GM19468 (cell line): ENCODE measurements around the gene GUCY2D.

Experiments used
- ATAC-seq: cut with Tn5 transposase; IDR thresholded peaks from one replicate; pipeline ENCODE4 v1.9.1; 2021; ENCODE audit warnings: mild to moderate bottlenecking, moderate library complexity, moderate number of reproducible peaks; ENCODE audit not compliant: unreplicated experiment; ENCODE audit errors: extremely low read depth

Gene GUCY2D

DNA sequence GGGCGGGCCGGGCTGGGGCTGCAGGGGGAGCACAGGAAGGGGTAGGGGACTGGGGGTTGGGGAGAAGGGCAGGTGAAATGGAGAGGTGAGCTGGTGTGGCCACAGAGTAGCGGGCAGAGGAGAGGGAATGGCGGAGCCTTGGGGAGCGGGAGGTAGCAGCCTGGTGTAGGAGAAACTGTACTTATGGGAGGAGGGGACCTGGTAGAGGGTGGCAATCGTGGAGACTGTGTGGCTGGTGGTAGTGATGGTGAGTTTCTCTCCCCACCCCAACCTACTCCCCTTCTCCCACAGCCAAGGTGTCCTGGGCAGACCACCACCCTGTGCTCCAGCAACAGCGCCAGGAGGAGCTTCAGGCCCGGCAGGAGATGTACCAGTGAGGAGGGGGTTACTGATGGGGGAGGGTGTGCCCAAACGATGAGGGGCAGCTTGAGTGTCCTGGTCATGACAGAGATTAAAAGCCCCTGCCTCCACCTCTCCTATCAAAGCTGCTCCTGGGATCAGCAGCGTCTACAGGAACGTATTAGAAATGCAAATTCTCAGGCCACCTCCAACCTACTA, 37.3 kb downstream of the GUCY2D start:
- no peak for ATAC-seq

DNA sequence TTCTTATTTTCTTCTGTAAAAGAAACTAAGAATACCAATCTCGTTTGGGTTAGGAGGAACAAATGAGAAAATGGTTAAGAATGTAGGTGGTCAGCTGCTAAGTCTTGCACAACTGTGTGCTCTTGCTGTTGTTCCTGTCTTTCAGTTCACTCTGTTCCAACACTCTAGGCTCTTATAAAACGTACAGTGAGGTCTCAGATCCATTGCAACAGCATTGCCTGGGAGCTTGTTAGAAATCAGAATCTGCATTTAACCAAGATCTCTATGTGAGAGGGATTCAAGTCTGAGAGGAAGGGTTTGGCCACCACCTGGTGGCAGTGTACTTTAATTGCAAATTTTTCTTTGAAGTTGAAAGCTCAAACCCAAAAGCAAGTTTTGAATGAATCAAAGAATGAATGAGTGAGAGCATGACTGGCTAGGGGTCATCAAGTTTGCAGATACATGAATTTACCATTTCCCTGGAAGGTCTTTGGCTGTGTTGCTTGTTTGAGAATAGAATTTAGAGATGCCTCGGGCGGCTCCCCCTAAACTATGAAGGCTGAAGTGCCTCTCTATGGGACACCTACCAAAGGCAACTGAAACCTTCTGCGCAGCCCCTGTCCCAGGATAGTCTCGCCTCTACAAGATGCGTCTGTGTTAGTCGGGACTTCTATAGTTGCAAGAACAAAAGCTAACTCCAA, 39.0 kb downstream of the GUCY2D start:
- no peak for ATAC-seq

DNA sequence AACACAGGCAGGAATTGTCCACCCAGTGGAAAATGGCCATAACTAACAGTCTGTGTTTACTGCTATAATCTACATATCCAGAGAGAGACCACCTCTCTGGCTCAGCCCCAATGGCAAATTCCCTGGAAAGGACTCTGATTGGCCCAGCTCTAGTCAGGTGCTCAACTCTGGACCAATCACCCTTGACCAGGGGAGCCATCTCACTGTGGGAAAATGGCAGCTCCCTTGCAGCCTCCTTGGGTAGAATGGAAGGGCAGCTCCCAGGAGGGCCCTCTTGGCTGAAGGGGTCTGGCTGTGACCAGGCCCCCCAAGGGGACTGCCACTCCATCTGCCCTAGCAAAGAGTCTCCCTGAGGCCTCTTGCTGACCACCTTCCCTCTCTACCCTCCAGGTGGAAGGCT, 39.6 kb downstream of the GUCY2D start:
- ATAC-seq, result no peak

DNA sequence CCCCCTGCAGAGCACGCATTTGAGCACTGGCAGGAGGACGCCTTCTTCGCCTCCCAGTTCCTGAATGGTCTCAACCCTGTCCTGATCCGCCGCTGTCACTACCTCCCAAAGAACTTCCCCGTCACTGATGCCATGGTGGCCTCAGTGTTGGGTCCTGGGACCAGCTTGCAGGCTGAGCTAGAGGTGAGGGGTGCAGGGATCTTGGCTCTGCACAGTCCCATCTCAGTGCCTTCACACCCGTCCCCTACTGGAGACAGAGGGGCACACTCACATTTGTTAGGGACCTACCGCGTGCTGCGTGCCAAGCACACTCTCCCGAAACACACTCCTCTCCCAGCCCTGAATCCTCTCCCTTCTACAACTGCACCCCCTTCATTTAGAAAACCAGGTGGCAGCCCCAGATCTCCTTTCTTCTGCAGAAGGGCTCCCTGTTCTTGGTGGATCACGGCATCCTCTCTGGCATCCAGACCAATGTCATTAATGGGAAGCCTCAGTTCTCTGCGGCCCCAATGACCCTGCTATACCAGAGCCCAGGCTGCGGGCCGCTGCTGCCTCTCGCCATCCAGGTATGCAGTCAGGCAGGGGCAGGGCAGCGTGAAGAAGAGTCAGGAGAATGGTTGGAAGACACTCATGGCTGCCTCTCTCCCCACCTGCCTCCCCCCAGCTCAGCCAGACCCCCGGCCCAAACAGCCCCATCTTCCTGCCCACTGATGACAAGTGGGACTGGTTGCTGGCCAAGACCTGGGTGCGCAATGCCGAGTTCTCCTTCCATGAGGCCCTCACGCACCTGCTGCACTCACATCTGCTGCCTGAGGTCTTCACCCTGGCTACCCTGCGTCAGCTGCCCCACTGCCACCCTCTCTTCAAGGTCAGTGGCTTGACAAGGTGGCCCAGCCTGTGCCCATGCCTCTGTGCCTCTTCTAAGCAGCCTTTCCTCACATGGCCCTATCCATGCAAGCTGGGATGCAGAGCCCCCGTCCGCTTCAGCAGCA, 42.7 kb downstream of the GUCY2D start:
- no peak for ATAC-seq

DNA sequence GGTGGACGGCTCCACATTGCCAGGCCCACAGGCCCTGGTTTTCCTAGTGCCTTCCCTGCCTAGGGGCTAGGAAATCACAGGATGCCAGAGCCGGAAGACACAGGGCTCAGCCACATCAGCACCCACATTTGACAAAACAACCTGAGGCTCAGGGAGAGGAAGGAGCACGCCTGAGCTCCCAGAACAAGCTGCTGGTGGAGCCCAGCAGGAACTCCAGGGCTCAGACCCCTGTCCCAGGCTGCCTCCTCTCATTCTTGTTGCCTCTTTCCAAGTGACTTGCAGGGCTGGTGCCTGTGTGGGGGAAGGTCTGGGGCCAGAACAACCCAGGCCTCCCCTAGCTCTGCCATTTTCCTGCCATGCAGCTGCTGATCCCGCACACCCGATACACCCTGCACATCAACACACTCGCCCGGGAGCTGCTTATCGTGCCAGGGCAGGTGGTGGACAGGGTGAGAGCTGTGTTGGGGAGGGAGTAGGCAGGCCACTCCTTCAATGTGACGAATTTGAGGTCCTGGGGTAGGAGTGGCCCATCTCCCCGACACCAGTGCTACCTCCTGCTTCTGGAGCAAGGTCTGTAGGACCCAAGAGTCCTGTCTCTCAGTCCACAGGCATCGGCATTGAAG, 44.0 kb downstream of the GUCY2D start:
- no peak for ATAC-seq

DNA sequence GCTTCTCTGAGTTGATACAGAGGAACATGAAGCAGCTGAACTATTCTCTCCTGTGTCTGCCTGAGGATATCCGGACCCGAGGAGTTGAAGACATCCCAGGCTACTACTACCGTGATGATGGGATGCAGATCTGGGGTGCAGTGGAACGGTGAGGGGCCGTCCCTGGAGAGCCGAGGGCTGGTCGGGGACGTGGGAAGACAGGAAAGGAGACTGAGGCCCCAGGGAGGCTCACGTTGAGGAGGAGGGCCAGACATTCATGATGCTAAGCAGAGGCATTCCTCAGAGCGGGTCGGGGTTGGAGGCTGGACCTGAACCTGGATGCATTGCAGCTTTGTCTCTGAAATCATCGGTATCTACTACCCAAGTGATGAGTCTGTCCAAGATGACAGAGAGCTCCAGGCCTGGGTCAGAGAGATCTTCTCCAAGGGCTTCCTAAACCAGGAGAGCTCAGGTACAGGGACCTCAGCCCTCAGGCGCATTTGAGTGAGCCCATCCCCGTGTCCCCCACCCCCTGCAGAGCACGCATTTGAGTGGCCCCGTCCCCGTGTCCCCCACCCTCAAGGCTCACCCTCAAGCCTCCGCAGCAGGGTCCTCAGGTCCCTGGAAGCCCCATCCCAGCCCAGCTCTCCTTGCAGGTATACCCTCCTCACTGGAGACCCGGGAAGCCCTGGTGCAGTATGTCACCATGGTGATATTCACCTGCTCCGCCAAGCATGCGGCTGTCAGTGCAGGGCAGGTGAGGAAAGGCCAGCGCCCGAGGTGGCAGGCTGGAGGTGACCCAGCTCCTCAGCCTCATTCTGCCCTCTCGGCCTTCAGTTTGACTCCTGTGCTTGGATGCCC, 44.7 kb downstream of the GUCY2D start:
- ATAC-seq, result no peak

DNA sequence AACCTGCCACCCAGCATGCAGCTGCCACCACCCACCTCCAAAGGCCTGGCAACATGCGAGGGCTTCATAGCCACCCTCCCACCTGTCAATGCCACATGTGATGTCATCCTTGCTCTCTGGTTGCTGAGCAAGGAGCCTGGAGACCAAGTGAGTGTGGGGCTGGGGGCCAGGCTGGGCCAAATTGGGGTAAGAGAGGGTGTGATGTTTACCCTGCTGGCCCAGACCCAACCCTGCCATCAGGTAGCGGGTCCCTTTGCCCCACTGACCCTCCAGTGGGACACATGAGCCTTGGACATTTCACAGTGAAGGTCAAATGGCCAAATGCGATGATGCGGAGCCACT, 45.3 kb downstream of the GUCY2D start:
- no peak for ATAC-seq

DNA sequence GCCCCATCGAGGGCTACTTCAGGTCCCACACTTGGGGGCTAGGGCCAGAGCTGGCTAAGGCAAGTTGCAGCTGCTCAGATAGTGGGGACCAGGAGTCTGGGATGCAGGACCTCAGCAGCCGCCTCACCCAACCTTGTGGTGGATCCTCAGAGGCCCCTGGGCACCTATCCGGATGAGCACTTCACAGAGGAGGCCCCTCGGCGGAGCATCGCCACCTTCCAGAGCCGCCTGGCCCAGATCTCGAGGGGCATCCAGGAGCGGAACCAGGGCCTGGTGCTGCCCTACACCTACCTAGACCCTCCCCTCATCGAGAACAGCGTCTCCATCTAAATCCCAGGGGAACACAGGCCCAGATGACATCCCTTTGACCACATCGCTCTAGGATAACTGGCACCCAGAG, 45.8 kb downstream of the GUCY2D start:
- ATAC-seq, result no peak

DNA sequence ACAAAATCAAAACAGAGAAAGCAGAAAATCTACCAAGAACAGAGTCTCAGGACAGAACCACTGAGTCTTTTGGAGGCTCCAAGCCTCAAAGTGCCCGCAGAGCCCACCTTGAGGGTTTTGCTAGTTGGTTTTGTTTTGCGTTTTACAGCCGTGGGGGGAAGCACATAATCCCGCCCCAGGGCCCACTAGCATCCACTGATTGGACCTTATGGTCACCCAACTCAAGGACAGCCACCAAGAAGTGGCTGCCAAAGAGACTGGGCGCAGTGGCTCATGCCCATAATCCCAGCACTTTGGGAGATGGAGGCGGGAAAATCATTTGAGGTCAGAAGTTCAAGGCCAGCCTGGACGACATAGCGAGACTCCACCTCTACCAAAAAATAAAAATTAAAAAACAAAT, 46.3 kb downstream of the GUCY2D start:
- no peak for ATAC-seq

DNA sequence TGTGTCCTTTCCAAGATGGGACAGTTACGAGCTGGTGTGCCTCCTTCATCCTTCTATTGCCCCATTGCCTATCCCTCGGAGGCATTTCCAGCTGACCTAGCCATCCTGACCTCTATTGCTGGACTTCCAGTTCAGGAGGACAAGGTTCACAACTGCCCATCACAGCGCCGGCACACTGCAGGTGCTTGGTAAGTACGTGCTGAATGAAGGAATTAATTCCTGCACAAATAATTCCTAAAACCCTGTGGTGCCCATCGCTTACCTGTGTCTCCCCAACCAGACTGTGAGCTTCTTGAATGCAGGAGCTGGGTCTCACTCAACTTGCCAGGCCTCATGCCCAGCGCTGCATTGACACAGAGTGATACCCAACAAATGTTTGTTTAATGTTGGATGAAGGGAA, 49.4 kb downstream of the GUCY2D start:
- ATAC-seq, result no peak

DNA sequence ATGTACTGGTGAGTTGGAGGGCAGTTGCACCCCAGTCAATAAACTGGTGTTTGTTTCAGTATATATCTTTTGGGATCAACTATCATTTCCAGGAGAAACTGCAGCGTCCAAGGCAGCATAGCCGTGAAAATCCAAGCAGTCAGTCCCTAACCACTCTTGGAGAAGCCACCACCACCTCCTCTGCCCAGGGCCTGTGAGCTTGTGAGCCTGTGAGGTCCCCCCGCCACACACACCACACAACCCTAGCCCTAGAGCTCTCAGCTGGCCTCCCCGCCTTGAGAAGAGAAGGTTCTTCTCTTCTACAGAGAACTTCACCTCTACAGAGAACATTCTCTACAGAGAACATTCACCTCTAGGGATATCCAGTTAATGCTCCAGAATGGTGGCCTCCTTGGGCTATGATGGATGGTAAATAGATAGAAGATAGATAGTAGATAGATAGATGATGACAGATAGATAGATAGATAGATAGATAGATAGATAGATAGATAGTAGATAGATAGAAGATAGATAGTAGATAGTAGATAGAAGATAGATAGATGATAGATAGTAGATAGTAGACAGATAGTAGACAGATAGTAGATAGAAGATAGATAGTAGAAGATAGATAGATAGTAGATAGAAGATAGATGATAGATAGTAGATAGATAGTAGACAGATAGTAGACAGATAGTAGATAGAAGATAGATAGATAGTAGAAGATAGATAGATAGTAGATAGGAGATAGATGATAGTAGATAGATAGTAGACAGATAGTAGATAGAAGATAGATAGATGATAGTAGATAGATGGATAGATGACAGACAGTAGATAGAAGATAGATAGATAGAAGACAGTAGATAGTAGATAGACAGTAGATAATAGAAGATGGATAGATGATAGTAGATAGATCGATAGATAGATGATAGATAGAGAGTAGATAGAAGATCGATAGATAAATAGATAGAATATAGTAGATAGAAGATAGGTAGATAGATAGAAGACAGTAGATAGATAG, 50.1 kb downstream of the GUCY2D start:
- ATAC-seq, result no peak

DNA sequence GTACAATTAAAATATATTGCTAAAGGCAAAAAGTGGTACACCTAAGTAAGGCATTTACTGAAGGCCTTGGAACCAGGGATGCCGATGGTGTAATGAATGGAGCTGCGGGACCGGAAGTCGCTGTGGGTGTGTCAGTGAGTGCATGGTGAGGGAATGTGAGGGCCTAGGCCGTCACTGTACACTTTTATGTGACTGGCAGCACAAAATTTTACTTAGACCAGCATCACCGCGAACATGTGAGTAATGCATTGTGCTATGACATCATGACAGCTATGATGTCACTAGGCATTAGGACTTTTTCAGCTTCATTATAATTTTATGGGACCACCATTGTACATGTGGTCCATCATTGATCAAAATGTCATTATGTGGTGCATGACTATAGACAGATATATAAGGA, 51.2 kb downstream of the GUCY2D start:
- ATAC-seq, result no peak

DNA sequence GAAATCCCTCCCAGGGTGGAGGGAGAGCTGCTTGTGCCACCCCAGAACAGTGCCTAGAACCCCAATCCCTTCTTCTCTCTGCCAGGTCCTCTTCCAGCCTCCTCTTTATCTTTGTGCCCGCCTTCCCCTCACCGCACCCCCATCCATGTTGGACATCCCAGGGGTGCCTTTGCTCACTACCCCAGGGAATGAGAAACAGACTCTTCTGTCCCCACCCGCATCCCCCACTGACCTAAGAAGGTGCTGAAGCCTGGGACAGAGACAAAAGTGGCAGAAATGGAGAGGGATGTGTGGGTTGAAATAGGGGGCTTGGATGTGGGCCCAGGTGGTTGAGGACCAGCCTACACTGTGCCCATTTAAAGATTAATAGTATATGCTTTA, 53.4 kb downstream of the GUCY2D start:
- ATAC-seq, result no peak

DNA sequence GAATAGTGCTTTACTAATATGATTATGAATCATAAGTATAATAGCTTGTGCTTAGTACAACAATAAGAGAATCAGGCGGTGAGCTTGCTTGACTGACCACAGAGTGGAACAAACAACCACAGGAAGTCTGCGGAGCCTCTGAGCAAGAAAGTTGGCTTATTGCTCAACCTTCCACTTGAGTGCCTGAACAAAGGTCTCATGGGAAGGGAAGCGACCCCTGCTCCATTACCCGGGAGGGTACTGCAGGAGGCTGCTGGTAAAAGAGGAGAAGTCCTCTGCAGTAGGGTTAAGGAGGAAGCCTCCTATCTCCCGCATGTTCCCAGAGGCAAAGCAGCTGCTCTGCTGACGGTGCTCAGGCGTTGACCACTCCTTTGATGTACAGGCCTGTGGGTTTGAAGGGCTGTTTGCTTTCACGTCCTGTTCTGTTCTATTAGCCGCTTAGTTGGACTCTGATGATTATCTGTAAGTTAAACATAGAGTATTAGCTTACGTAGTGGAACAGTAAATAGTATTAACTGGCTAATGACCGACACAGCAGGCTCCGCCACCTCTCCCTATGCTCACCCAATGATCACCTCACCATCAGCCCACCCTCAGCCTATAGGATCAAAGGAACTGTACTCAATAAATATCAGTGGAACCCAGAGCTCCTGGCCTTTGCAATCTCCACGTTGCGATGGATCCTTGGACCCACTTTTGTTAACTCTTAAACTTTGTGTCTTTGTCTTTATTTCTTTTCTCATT, 54.0 kb downstream of the GUCY2D start:
- ATAC-seq, result peak; percentile 50

DNA sequence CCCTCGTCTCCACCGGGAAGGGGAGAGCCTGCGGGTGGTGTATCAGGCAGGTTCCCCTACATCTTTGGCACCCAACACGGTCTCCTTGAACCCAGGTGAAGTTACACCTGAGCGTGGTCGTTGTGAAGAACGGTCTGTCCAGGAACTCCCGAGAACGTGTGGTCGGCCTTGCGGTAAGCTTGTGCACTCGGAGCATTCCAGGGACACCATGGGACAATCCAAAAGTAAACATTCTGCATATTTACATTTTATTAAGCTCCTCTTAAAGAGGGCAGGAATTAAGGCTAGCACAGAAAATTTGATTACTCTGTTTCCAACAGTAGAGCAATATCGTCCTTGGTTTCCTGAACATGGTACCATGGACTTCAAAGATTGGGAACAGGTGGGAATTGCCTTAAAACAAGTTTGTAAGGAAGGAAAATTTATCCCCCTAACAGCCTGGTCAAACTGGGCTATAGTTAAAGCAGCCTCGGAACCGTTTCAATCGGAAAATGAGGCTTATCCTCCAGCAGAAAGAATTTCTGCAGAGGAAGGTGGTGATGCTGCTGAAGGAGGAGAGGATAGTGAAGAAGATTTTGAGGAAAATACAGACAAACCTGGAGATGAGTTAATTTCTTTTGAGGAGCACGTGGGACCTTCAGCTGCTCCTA, 54.7 kb downstream of the GUCY2D start:
- no peak for ATAC-seq

DNA sequence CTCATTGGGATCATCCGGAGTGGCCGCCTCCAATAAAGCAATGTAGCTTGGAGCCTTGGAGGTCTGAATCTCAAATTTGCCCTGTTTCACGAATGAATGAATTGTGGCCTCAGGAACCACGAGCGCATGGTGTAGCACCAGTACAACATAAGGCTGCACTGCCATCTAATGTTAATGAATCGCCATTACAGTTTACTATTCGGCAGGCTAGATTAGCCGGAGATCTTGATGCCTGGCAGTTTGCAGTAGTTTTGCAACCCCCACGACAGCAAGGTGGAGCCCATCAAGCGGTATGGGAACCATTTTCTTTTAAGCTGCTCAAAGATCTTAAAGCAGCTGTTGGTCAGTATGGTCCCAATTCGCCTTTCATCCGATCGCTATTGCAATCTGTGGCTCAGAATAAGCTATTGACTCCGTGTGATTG, 55.3 kb downstream of the GUCY2D start:
- no peak for ATAC-seq

DNA sequence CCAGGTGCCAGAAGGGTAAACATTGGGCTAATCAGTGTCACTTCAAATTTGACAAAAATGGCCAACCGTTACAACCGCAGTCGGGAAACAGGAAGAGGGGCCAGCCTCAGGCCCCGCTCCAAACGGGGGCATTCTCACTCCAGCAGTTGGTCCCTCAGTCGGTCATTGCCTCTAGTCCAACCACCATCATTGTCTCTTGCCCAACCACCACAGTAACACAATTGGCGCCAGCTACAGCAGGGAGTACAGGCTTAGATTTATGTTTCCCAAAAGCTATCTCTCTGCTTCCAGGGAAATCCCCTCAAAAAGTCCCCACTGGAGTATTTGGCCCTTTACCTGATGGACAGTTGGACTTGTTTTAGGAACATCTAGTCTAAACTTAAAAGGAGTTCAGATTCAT, 56.7 kb downstream of the GUCY2D start:
- no peak for ATAC-seq

DNA sequence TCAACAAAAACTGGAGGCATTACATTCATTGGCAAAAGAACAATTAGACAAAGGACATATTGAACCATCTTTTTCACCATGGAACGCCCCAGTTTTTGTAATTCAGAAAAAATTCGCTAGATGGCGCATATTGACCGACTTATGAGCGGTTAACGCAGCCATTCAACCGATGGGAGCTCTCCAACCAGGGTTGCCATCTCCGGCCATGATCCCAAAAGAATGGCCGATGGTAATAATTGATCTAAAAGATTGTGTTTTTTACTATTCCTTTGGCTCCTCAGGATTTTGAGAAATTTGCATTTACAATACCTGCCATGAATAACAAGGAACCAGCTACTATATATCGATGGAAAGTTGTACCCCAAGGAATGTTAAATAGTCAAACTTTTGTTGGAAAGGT, 57.9 kb downstream of the GUCY2D start:
- ATAC-seq, result no peak
